ENCODE measurements around the gene PQBP1. TPM values are rescaled to one million over a fixed set of nuclear protein-coding genes. Genes with fewer than 3 reads are reported as not detected.

Gene PQBP1
- total RNA-seq, 4 donors from 2014 or later = 52.4 to 76.2 (median 57.2) TPM

DNA sequence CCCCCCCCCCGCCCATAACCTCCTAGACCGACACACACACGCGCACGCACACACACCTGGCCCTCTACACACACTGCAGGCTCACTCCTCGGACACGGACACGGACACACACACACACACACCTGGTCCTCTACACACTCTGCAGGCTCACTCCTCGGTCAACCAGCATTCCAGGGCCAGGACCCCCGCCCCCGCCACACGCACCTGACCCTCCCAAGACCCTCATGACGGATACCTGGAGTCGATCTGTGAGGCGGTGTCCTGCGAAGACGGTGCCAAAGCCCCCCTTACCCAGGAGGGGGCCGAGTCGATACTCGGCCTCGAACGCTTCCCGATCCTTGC, 20.5 kb downstream of the PQBP1 start:
- H3K36me3 ChIP-seq = peaks cover 8 to 10% of the 10 kb centered on the region in 2 donors
- peak overlapping the region; percentile 33 to 87 (median 80) for H3K27ac ChIP-seq
- H3K9me3 ChIP-seq = no peaks in the 10 kb centered on the region
- TF ChIP-seq, protein P1, sequence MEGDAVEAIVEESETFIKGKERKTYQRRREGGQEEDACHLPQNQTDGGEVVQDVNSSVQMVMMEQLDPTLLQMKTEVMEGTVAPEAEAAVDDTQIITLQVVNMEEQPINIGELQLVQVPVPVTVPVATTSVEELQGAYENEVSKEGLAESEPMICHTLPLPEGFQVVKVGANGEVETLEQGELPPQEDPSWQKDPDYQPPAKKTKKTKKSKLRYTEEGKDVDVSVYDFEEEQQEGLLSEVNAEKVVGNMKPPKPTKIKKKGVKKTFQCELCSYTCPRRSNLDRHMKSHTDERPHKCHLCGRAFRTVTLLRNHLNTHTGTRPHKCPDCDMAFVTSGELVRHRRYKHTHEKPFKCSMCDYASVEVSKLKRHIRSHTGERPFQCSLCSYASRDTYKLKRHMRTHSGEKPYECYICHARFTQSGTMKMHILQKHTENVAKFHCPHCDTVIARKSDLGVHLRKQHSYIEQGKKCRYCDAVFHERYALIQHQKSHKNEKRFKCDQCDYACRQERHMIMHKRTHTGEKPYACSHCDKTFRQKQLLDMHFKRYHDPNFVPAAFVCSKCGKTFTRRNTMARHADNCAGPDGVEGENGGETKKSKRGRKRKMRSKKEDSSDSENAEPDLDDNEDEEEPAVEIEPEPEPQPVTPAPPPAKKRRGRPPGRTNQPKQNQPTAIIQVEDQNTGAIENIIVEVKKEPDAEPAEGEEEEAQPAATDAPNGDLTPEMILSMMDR (IDR thresholded peaks at IDR 0.05) = no peak
- no peak for TF ChIP-seq POLR2A (IDR thresholded peaks at IDR 0.05)
- no CpG with 5 or more reads among the region's 23 CpGs for WGBS, 2 donors
- no peak for DNase-seq
- peaks cover 4 to 12% of the 10 kb centered on the region in 2 donors for H3K4me1 ChIP-seq
- no peaks in the 10 kb centered on the region for H3K27me3 ChIP-seq
- intact Hi-C loops (cut with DNase I) = no loop called here
- H3K4me3 ChIP-seq (replicated peaks in 1 of 3) = peak overlapping the region in 2 of 3 donors; percentile 42

DNA sequence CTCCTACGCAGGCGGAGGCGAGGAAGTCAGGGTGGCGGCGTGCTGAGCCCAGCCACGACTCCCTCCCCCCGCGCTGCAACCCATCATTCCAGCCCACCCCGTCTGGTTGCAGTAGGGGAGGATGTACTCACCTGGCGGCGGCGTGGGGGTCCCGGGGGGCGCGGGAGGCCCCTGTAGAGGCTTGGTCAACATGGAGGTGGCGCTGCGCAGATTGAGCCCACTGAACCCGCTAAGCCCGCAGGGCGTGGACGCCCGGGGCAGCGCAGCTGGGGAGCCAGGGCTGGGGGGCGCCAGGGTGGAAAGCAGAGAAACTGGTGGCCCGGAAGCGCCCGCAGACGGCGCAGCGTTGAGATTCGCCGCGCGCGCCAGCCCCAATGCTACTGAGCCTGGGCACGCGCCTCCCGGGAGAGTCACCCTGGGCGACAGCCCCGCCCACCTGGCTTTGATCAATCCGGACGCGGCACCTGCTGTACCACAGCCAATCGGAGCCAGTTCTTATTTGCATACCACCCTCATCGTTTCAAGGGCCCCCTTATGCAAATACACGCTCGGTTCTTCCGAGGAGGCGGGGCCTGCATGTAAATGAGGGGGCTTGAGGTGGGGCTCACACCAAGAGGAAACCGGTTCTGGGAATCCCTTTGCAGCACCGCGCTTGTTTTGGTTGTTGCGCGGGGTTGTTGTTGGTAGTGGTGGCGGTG, 21.1 kb downstream of the PQBP1 start, which contains the start of gene PIM2:
Gene PIM2 (minus strand): TSS at position 382 of the 698 bp plus-strand sequence. CDS start 190 bp downstream, at position 192.
- Histone ChIP-seq H3K27ac (peak within 1 kb of the TSS; percentile 33 to 87 (median 80)), H3K4me1 (peaks cover 4 to 12% of the 10 kb centered on the region in 2 donors), H3K4me3 (replicated peaks in 1 of 3) (peak within 1 kb of the TSS in 2 of 3 donors; percentile 42), H3K27me3 (no peaks in the 10 kb centered on the region), H3K36me3 (peaks cover 13 to 15% of the 10 kb centered on the region in 2 donors), H3K9me3 (no peaks in the 10 kb centered on the region)
- WGBS, 2 donors = 0% methylated on average over 5 to 8 of the region's 55 CpGs
- intact Hi-C loops (cut with DNase I) = no loop called here
- DNase-seq = peak; percentile 94 to 95
- peak; percentile 47 to 97 for TF ChIP-seq POLR2A (IDR thresholded peaks at IDR 0.05)
- TF ChIP-seq, protein P1 (IDR thresholded peaks at IDR 0.05) = peak in 1 of 6 experiments; percentile 5

DNA sequence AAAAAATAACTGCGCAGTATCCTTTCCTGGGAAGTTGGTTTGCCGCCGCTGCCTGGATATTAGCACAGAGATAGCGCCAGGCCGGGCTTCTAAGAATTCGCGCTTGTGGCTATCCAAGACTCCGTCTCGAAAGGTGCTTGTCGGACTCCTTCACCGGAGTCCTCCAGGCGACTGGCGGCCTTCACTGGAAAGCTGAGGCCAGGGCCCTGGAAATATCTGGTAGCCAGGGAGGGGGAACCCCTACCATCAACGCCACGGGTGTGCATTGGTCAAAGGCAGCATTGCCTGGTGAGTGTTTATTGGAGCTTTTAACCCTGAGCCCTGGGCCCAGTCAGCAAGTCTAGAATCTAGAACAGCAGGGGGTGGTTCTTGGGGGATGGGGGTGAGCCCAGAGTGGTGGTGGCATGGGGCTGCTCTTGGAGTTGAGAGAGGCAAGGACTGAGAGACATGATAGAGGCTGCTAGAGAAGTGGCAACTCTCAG, 21.7 kb downstream of the PQBP1 start:
- intact Hi-C loops (cut with DNase I) = no loop called here
- WGBS, 2 donors = 0% methylated on average over 1 to 7 of the region's 15 CpGs
- no peak for DNase-seq

DNA sequence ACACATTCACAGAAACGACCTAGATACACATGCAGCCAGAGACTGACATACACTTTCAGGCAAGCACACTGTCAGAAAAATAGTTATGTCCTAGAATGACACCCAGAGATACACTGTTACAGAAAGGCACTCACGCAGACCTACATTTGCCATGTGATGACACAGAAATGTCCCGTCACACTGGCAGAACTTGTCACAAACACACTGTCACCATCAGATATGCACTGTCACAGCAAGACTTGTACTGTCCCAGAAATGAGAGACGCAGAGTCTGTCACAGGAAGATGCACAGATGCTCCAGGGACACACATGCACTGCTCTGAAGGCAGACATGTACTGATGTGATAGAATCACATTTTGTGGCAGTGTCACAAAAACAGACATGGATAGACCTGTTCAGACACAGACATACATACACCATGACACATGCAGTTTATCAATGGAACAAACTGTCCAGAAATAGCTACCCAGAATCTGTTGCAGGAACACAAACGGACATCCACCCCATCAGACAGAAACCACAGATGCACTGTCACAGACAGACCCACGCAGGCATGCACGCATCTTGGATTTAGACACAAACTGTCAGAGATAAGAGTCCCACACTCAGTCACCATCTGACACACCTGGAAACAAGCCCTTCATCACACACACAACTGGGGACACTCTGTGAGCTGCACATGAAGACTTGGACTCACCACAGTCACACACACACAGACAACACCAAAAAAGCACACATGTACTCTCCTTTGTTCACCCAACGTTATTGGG, 22.4 kb downstream of the PQBP1 start:
- peaks cover 17 to 19% of the 10 kb centered on the region in 2 donors for H3K36me3 ChIP-seq
- H3K27me3 ChIP-seq = no peaks in the 10 kb centered on the region
- H3K27ac ChIP-seq = peak overlapping the region in 1 of 3 donors; percentile 87
- H3K4me3 ChIP-seq (replicated peaks in 1 of 3) = no peak overlapping the region
- intact Hi-C loops (cut with DNase I) = no loop called here
- H3K9me3 ChIP-seq = no peaks in the 10 kb centered on the region
- no peak for DNase-seq
- WGBS, 2 donors = 61 to 85% methylated on average over 2 to 8 of the region's 8 CpGs
- peaks cover 4 to 12% of the 10 kb centered on the region in 2 donors for H3K4me1 ChIP-seq
- TF ChIP-seq, protein P1 (IDR thresholded peaks at IDR 0.05) = no peak
- TF ChIP-seq POLR2A (IDR thresholded peaks at IDR 0.05) = no peak

More for the DNA sequence above, 21.7 kb downstream of the PQBP1 start:
- Histone ChIP-seq H3K36me3 (peaks cover 13 to 17% of the 10 kb centered on the region in 2 donors), H3K27me3 (no peaks in the 10 kb centered on the region), H3K4me3 (replicated peaks in 1 of 3) (peak overlapping the region in 1 of 3 donors; percentile 42), H3K27ac (peak overlapping the region; percentile 17 to 87 (median 61)), H3K4me1 (peaks cover 4 to 12% of the 10 kb centered on the region in 2 donors), H3K9me3 (no peaks in the 10 kb centered on the region)
- TF ChIP-seq, protein P1 (IDR thresholded peaks at IDR 0.05) = no peak

Measured in thyroid gland (tissue), 4 donors.